Ectodermal cell (in vitro differentiated cells): ENCODE measurements around the gene TLR3.
"Not testable (repeated sequence)": the region's sequence is repeated elsewhere in the genome, so short reads cannot be mapped to it uniquely, and the experiment has no call there.

Experiments used
- H3K27ac ChIP-seq: 2 replicates; pipeline ENCODE4 v1.7.0; 2013; ENCODE audit warnings: mild to moderate bottlenecking, low read depth, low read length; ENCODE audit not compliant: insufficient read depth, poor library complexity, severe bottlenecking
- H3K27me3 ChIP-seq: 2 replicates; pipeline ENCODE4 v1.7.0; 2013; ENCODE audit warnings: mild to moderate bottlenecking, low read length; ENCODE audit not compliant: insufficient read depth, control insufficient read depth, poor library complexity, severe bottlenecking
- H3K36me3 ChIP-seq: one replicate; pipeline ENCODE4 v1.7.0; 2013; ENCODE audit warnings: low read length; ENCODE audit not compliant: control insufficient read depth, insufficient read depth
- H3K4me1 ChIP-seq: one replicate; pipeline ENCODE4 v1.7.0; 2013; ENCODE audit warnings: low read length; ENCODE audit not compliant: control insufficient read depth, insufficient read depth
- H3K4me3 ChIP-seq: 2 replicates; pipeline ENCODE4 v1.7.0; 2013; ENCODE audit warnings: low read depth, low read length, control low read depth; ENCODE audit not compliant: insufficient read depth
- H3K9me3 ChIP-seq: 2 replicates; pipeline ENCODE4 v1.7.0; 2013; ENCODE audit warnings: mild to moderate bottlenecking, low read length, moderate library complexity; ENCODE audit not compliant: control insufficient read depth
- WGBS, 2 experiments: methylation state at CpG; one replicate each; pipeline ENCODE4 v1.1.7; 2013; ENCODE audit warnings: missing lambda C conversion rate in 2 of 2; 5-methylcytosine and 5-hydroxymethylcytosine counted together

The TLR3 gene

GRCh38 chr4:186029571-186030398, 39.2 kb upstream of the TLR3 start:
- Histone ChIP-seq H3K36me3 (no peaks in the 10 kb centered on the region), H3K27me3 (no peaks in the 10 kb centered on the region), H3K27ac (peak overlapping the region; percentile 28), H3K9me3 (no peaks in the 10 kb centered on the region), H3K4me1 (peaks cover 21% of the 10 kb centered on the region), H3K4me3 (peak overlapping the region; percentile 1)
- WGBS, 2 experiments, result 30 to 40% methylated on average over 11 of the region's 11 CpGs

- no peaks in the 10 kb centered on the region for H3K36me3 ChIP-seq
- peaks cover 21% of the 10 kb centered on the region for H3K4me1 ChIP-seq
- H3K27ac ChIP-seq, result peak overlapping the region; percentile 28
- no peaks in the 10 kb centered on the region for H3K27me3 ChIP-seq
- H3K9me3 ChIP-seq, result no peaks in the 10 kb centered on the region
- 60 to 65% methylated on average over 3 to 4 of the region's 4 CpGs for WGBS, 2 experiments
- H3K4me3 ChIP-seq, result peak overlapping the region; percentile 1
Measured at GRCh38 chr4:186030399-186030775, 38.6 kb upstream of the TLR3 start.

GRCh38 chr4:186030795-186031194, 38.2 kb upstream of the TLR3 start:
- peaks cover 21% of the 10 kb centered on the region for H3K4me1 ChIP-seq
- no peaks in the 10 kb centered on the region for H3K9me3 ChIP-seq
- H3K27ac ChIP-seq, result no peak overlapping the region
- no peaks in the 10 kb centered on the region for H3K27me3 ChIP-seq
- H3K36me3 ChIP-seq, result no peaks in the 10 kb centered on the region
- no peak overlapping the region for H3K4me3 ChIP-seq
- 53 to 57% methylated on average over 3 of the region's 3 CpGs for WGBS, 2 experiments

GRCh38 chr4:186032259-186032658, 36.7 kb upstream of the TLR3 start:
- H3K9me3 ChIP-seq, result no peaks in the 10 kb centered on the region
- no peak overlapping the region for H3K4me3 ChIP-seq
- H3K27ac ChIP-seq, result no peak overlapping the region
- no peaks in the 10 kb centered on the region for H3K36me3 ChIP-seq
- no peaks in the 10 kb centered on the region for H3K27me3 ChIP-seq
- WGBS, 2 experiments, result 42 to 73% methylated on average over 1 of the region's 1 CpG
- H3K4me1 ChIP-seq, result peaks cover 21% of the 10 kb centered on the region

GRCh38 chr4:186033027-186033426, 35.9 kb upstream of the TLR3 start:
- Histone ChIP-seq H3K27ac (no peak overlapping the region), H3K27me3 (no peaks in the 10 kb centered on the region), H3K9me3 (no peaks in the 10 kb centered on the region), H3K36me3 (no peaks in the 10 kb centered on the region), H3K4me3 (no peak overlapping the region), H3K4me1 (peaks cover 21% of the 10 kb centered on the region)
- 96 to 97% methylated on average over 3 of the region's 3 CpGs for WGBS, 2 experiments

- H3K27ac ChIP-seq, H3K4me3 ChIP-seq, H3K27me3 ChIP-seq, H3K36me3 ChIP-seq, H3K9me3 ChIP-seq: not testable (repeated sequence)
- H3K4me1 ChIP-seq, result peaks cover 18% of the 10 kb centered on the region
- WGBS, 2 experiments, result 91 to 93% methylated on average over 7 of the region's 7 CpGs
Measured at GRCh38 chr4:186034613-186035012, 34.3 kb upstream of the TLR3 start.

GRCh38 chr4:186036976-186037581, 31.9 kb upstream of the TLR3 start:
- Histone ChIP-seq H3K4me3 (no peak overlapping the region), H3K36me3 (no peaks in the 10 kb centered on the region), H3K27ac (no peak overlapping the region), H3K4me1 (no peaks in the 10 kb centered on the region), H3K9me3 (no peaks in the 10 kb centered on the region), H3K27me3 (no peaks in the 10 kb centered on the region)
- 92 to 95% methylated on average over 6 of the region's 6 CpGs for WGBS, 2 experiments

- Histone ChIP-seq H3K36me3 (no peaks in the 10 kb centered on the region), H3K9me3 (no peaks in the 10 kb centered on the region)
- WGBS, 2 experiments, result 39 to 40% methylated on average over 12 of the region's 12 CpGs
Measured at GRCh38 chr4:186037692-186038658, 31.0 kb upstream of the TLR3 start.

GRCh38 chr4:186039697-186040096, 29.3 kb upstream of the TLR3 start:
- 88 to 89% methylated on average over 16 of the region's 16 CpGs for WGBS, 2 experiments
- H3K27ac ChIP-seq, result no peak overlapping the region

More at GRCh38 chr4:186037692-186038658, 31.0 kb upstream of the TLR3 start:
- Histone ChIP-seq H3K27ac (no peak overlapping the region), H3K4me3 (no peak overlapping the region), H3K27me3 (no peaks in the 10 kb centered on the region), H3K4me1 (no peaks in the 10 kb centered on the region)

GRCh38 chr4:186040316-186040715, 28.6 kb upstream of the TLR3 start:
- H3K27ac ChIP-seq, result no peak overlapping the region
- no peaks in the 10 kb centered on the region for H3K36me3 ChIP-seq
- H3K4me1 ChIP-seq, result no peaks in the 10 kb centered on the region
- H3K4me3 ChIP-seq, result no peak overlapping the region
- H3K27me3 ChIP-seq, result no peaks in the 10 kb centered on the region
- WGBS, 2 experiments, result 94% methylated on average over 12 of the region's 12 CpGs
- no peaks in the 10 kb centered on the region for H3K9me3 ChIP-seq

More at GRCh38 chr4:186039697-186040096, 29.3 kb upstream of the TLR3 start:
- Histone ChIP-seq H3K4me3 (no peak overlapping the region), H3K4me1 (no peaks in the 10 kb centered on the region), H3K36me3 (no peaks in the 10 kb centered on the region), H3K9me3 (no peaks in the 10 kb centered on the region), H3K27me3 (no peaks in the 10 kb centered on the region)
